HepG2 (cell line): ENCODE results near the gene MOB4. TPM values are rescaled to one million over a fixed set of nuclear protein-coding genes. Genes with fewer than 3 reads are reported as not detected.

Experiments used
- EZH2 ChIP-seq: conservative IDR thresholded peaks from 2 replicates; pipeline ENCODE4 v1.6.1; 2012; ENCODE audit warnings: mild to moderate bottlenecking, low read depth, low read length, moderate library complexity
- FLYWCH1 ChIP-seq: sonication (generic); formaldehyde crosslinking; IDR thresholded peaks from 2 replicates; pipeline ENCODE4 v1.8.1; 2023; ENCODE audit warnings: mild to moderate bottlenecking, missing genetic modification reagents
- GATAD2A ChIP-seq: IDR thresholded peaks from 2 replicates; pipeline ENCODE4 v1.6.1; 2016
- GZF1 ChIP-seq: sonication (generic); formaldehyde crosslinking; IDR thresholded peaks from 2 replicates; pipeline ENCODE4 v1.5.1; 2020; ENCODE audit warnings: mild to moderate bottlenecking, missing genetic modification reagents
- HDAC1 ChIP-seq: sonication (generic); formaldehyde crosslinking; IDR thresholded peaks from 2 replicates; pipeline ENCODE4 v1.5.1; 2020; ENCODE audit warnings: mild to moderate bottlenecking, missing genetic modification reagents
- HHEX ChIP-seq: IDR thresholded peaks from 2 replicates; pipeline ENCODE4 v1.6.1; 2016; ENCODE audit warnings: control low read depth
- HOXA9 ChIP-seq: sonication (generic); formaldehyde crosslinking; IDR thresholded peaks from 2 replicates; pipeline ENCODE4 v1.8.1; 2022; ENCODE audit warnings: missing genetic modification reagents, mild to moderate bottlenecking, moderate library complexity, borderline replicate concordance
- IRF1 ChIP-seq: sonication (generic); formaldehyde crosslinking; IDR thresholded peaks from 2 replicates; pipeline ENCODE4 v1.4.0; 2020; ENCODE audit warnings: low read depth, mild to moderate bottlenecking, missing genetic modification reagents
- IRF9 ChIP-seq: sonication (generic); formaldehyde crosslinking; IDR thresholded peaks from 2 replicates; pipeline ENCODE4 v1.8.0; 2022; ENCODE audit warnings: missing genetic modification reagents, mild to moderate bottlenecking, borderline replicate concordance
- KLF11 ChIP-seq: IDR thresholded peaks from 2 replicates; pipeline ENCODE4 v1.6.1; 2016; ENCODE audit warnings: missing compliant biosample characterization
- KMT2B ChIP-seq: IDR thresholded peaks from 2 replicates; pipeline ENCODE4 v1.6.1; 2016; ENCODE audit warnings: missing genetic modification reagents, missing compliant biosample characterization
- MED13 ChIP-seq: sonication (generic); formaldehyde crosslinking; IDR thresholded peaks from 2 replicates; pipeline ENCODE4 v1.5.0; 2020; ENCODE audit warnings: missing genetic modification reagents
- RFX3 ChIP-seq: IDR thresholded peaks from 2 replicates; pipeline ENCODE4 v1.6.1; 2016; ENCODE audit warnings: missing biosample characterization, missing genetic modification reagents
- SMC3 ChIP-seq: IDR thresholded peaks from 2 replicates; pipeline ENCODE4 v1.6.1; 2011; ENCODE audit warnings: low read length, improper control_type of control experiment
- ZBTB7B ChIP-seq: sonication (generic); formaldehyde crosslinking; IDR thresholded peaks from 2 replicates; pipeline ENCODE4 v1.4.0; 2020; ENCODE audit warnings: missing genetic modification reagents
- ZC3H13 ChIP-seq: sonication (generic); formaldehyde crosslinking; IDR thresholded peaks from 2 replicates; pipeline ENCODE4 v1.8.1; 2023; ENCODE audit warnings: mild to moderate bottlenecking, missing genetic modification reagents, moderate library complexity
- ZNF138 ChIP-seq: sonication (generic); formaldehyde crosslinking; IDR thresholded peaks from 2 replicates; pipeline ENCODE4 v1.5.0; 2020; ENCODE audit warnings: mild to moderate bottlenecking, low read depth, missing genetic modification reagents
- ZNF143 ChIP-seq: sonication (generic); formaldehyde crosslinking; IDR thresholded peaks from 2 replicates; pipeline ENCODE4 v1.4.0; 2020; ENCODE audit warnings: missing genetic modification reagents
- ZNF224 ChIP-seq: sonication (generic); formaldehyde crosslinking; IDR thresholded peaks from 2 replicates; pipeline ENCODE4 v1.5.0; 2020; ENCODE audit warnings: mild to moderate bottlenecking, missing genetic modification reagents
- ZNF276 ChIP-seq: sonication (generic); formaldehyde crosslinking; IDR thresholded peaks from 2 replicates; pipeline ENCODE4 v1.4.0; 2020; ENCODE audit warnings: mild to moderate bottlenecking, low read depth, missing genetic modification reagents
- ZNF326 ChIP-seq: sonication (generic); formaldehyde crosslinking; IDR thresholded peaks from 2 replicates; pipeline ENCODE4 v1.4.0; 2020; ENCODE audit warnings: missing genetic modification reagents, borderline replicate concordance
- ZNF430 ChIP-seq: sonication (generic); formaldehyde crosslinking; IDR thresholded peaks from 2 replicates; pipeline ENCODE4 v1.9.0; 2021; ENCODE audit warnings: mild to moderate bottlenecking, missing genetic modification reagents
- ZNF761 ChIP-seq: sonication (generic); formaldehyde crosslinking; conservative IDR thresholded peaks from 2 replicates; pipeline ENCODE4 v1.4.0; 2020; ENCODE audit warnings: mild to moderate bottlenecking, missing genetic modification reagents
- ZNF777 ChIP-seq: sonication (generic); formaldehyde crosslinking; IDR thresholded peaks from 2 replicates; pipeline ENCODE4 v1.4.0; 2020; ENCODE audit warnings: missing genetic modification reagents
- polyA plus RNA-seq, 8 experiments: library from polyadenylated mRNA; depleted of rRNA in 3 of 8; stranded (reverse) in 7 of 8; unstranded in 1 of 8; fragments of >200 nt; fragmentation: Illumina TruSeq in 4 of 8; extraction: Trizol in 4 of 8; gene quantifications; 2 replicates each; pipeline versions ENCODE4 v1.2.1 to v1.2.3, GENCODE V29; 2011 to 2016; ENCODE audit warnings: low read depth in 4 of 8, missing spikeins in 1 of 8, mixed read lengths in 1 of 8; ENCODE audit not compliant: insufficient read depth in 1 of 8
- total RNA-seq, 5 experiments: library from RNA; depleted of rRNA; stranded (reverse); fragments of >200 nt; fragmentation: Illumina TruSeq; extraction: Trizol; gene quantifications; 2 replicates each; pipeline ENCODE4 v1.2.3, GENCODE V29; 2016; ENCODE audit warnings: low read depth in 1 of 5
- TF ChIP-seq, protein P1 (sequence below): sonication (generic); formaldehyde crosslinking; IDR thresholded peaks from 2 replicates; pipeline ENCODE4 v1.8.0; 2022; ENCODE audit warnings: mild to moderate bottlenecking, missing genetic modification reagents; ENCODE audit not compliant: insufficient replicate concordance
- TF ChIP-seq, protein P2 (sequence below): sonication (generic); formaldehyde crosslinking; IDR thresholded peaks from 2 replicates; pipeline ENCODE4 v1.5.0; 2020; ENCODE audit warnings: missing genetic modification reagents, mild to moderate bottlenecking, borderline replicate concordance

The MOB4 gene
- total and polyA plus RNA-seq, 2 of the 13 experiments (the other 11 are each of a cell fraction or from before 2014, with no cell fraction given) = 35.7 to 38.6 TPM

DNA sequence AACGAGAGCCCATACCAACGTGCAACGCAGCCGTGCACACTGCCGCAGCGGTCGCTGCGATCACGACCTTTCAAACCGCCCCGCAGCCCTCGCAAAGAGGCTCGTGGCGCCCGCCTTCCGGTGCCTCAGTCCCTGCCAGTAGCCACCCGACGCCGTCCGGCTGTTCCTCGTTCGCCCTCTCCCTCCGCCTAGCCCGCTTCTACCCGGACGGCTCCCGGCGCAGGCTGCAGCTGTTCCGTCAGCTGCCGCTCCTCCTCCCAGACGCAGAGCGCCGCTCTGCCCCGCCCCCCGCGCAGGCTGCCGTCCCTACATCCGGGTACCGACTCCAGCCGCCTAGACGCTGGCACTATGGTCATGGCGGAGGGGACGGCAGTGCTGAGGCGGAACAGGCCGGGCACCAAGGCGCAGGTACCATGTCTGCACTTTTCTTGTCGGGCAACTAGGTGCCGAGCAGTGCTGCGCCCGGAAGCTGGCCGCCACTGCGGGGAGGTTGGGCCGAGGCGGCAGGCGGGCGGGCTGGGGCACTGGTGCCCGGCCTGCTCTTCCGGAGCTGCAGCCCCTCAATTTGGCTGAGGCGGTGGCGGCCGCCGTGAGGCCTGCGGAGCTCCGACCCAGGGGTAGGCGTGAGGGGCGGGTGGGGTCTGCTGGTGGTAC, at the start of gene MOB4 (continued):
- TF ChIP-seq ZC3H13 (CRISPR knock-in tag) (peak; percentile 97), IRF9 (peak; percentile 100; the same call in 1 of the 2 replicates), GATAD2A (peak; percentile 91), ZNF138 (CRISPR knock-in tag) (peak; percentile 72), HHEX (CRISPR knock-in tag) (0 out of 2 replicates have a peak, but pooled peaks have one; percentile 39), ZNF761 (CRISPR knock-in tag) (peak; percentile 97), SMC3 (no peak), EZH2 (no peak), GZF1 (peak; percentile 93; the same call in 1 of the 2 replicates), ZNF276 (CRISPR knock-in tag) (peak; percentile 71), ZNF777 (CRISPR knock-in tag) (peak; percentile 95), IRF1 (CRISPR knock-in tag) (no peak; the same call in 1 of the 2 replicates), HDAC1 (CRISPR knock-in tag) (peak; percentile 99), ZNF224 (CRISPR knock-in tag) (peak; percentile 35; the same call in 1 of the 2 replicates), ZNF326 (CRISPR knock-in tag) (no peak), RFX3 (peak; percentile 29; the same call in 1 of the 2 replicates), ZBTB7B (CRISPR knock-in tag) (no peak; the same call in none of the 2 replicates), KLF11 (CRISPR knock-in tag) (peak; percentile 91; the same call in 1 of the 2 replicates), ZNF143 (peak; percentile 69), MED13 (CRISPR knock-in tag) (peak; percentile 86), KMT2B (peak; percentile 99), ZNF430 (CRISPR knock-in tag) (peak; percentile 99), HOXA9 (CRISPR knock-in tag) (peak; percentile 98), FLYWCH1 (CRISPR knock-in tag) (peak; percentile 96)
- TF ChIP-seq, protein P1, sequence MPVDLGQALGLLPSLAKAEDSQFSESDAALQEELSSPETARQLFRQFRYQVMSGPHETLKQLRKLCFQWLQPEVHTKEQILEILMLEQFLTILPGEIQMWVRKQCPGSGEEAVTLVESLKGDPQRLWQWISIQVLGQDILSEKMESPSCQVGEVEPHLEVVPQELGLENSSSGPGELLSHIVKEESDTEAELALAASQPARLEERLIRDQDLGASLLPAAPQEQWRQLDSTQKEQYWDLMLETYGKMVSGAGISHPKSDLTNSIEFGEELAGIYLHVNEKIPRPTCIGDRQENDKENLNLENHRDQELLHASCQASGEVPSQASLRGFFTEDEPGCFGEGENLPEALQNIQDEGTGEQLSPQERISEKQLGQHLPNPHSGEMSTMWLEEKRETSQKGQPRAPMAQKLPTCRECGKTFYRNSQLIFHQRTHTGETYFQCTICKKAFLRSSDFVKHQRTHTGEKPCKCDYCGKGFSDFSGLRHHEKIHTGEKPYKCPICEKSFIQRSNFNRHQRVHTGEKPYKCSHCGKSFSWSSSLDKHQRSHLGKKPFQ = peak; percentile 95
- TF ChIP-seq, protein P2, sequence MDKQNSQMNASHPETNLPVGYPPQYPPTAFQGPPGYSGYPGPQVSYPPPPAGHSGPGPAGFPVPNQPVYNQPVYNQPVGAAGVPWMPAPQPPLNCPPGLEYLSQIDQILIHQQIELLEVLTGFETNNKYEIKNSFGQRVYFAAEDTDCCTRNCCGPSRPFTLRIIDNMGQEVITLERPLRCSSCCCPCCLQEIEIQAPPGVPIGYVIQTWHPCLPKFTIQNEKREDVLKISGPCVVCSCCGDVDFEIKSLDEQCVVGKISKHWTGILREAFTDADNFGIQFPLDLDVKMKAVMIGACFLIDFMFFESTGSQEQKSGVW (CRISPR knock-in tag) = no peak; the same call in 1 of the 2 replicates
